A549 (cell line): Measurements from ENCODE around the gene CDH22.

ENCODE experiments used
- CTCF ChIP-seq: fragments of >200 bp; sonication (Bioruptor Twin); formaldehyde crosslinking; IDR thresholded peaks from 3 replicates; pipeline ENCODE4 v1.5.1; 2016
- EHMT2 ChIP-seq: fragments of 200-600 bp; sonication (generic); IDR thresholded peaks from 2 replicates; pipeline ENCODE4 v1.6.1; 2016; ENCODE audit warnings: antibody characterized with exemption, low read depth, mild to moderate bottlenecking, moderate library complexity
- KDM1A ChIP-seq: fragments of 200-600 bp; sonication (generic); IDR thresholded peaks from 2 replicates; pipeline ENCODE4 v1.6.1; 2016; ENCODE audit warnings: low read depth, mild to moderate bottlenecking
- POLR2A ChIP-seq: IDR thresholded peaks from 2 replicates; pipeline ENCODE4 v1.6.1; 2012; ENCODE audit warnings: mild to moderate bottlenecking, low read length
- POLR2AphosphoS2 ChIP-seq: conservative IDR thresholded peaks from 2 replicates; pipeline ENCODE4 v1.6.1; 2012; ENCODE audit warnings: low read length, improper control_type of control experiment, inconsistent platforms

- no peak for TF ChIP-seq CTCF
- no peak for TF ChIP-seq POLR2A
- no peak for TF ChIP-seq EHMT2
- TF ChIP-seq KDM1A, result no peak
- TF ChIP-seq POLR2AphosphoS2, result no peak
Observed at GRCh38 chr20:46267108-46268105, 40.9 kb downstream of the CDH22 start.
